Lower leg skin (tissue), 4 donors: ENCODE results near the gene NLRP5. TPM values are rescaled to one million over a fixed set of nuclear protein-coding genes. Genes with fewer than 3 reads are reported as not detected.

ENCODE experiments used
- DNase-seq, 2 donors: peaks; one replicate each; pipeline ENCODE4 v3.0.0-alpha.2; 2019; ENCODE audit warnings: low spot score in 2 of 2
- H3K4me3 ChIP-seq: fragments of 200-600 bp; sonication (generic); 2 replicates; pipeline ENCODE4 v1.5.1; 2017; ENCODE audit warnings: mild to moderate bottlenecking, low read depth; ENCODE audit not compliant: poor library complexity, severe bottlenecking
- POLR2A ChIP-seq, 2 donors: fragments of 450-650 bp; IDR thresholded peaks; one replicate each; pipeline ENCODE4 v1.6.1; 2016 to 2017; ENCODE audit warnings: antibody characterized with exemption in 2 of 2, mild to moderate bottlenecking in 1 of 2, moderate library complexity in 1 of 2
- WGBS, 2 donors: methylation state at CpG; one replicate each; pipeline ENCODE4 v1.1.5; 2018; 5-methylcytosine and 5-hydroxymethylcytosine counted together
- intact Hi-C: fragments of 100-400 bp; cut with DNase I; formaldehyde crosslinking; loops from one replicate; pipeline ENCODE4 v1.15.0; 2023; ENCODE audit warnings: low total_unique reads
- total RNA-seq, 4 donors: library from RNA; depleted of rRNA; stranded (reverse); fragments of >200 nt; gene quantifications; one replicate each; pipeline ENCODE4 v1.1.0, GENCODE V29; 2016
- TF ChIP-seq, protein P1 (sequence below), 3 donors: fragments of 450-650 bp; IDR thresholded peaks; one replicate each; pipeline ENCODE4 v1.5.1; 2016; ENCODE audit warnings: antibody characterized with exemption in 3 of 3, mild to moderate bottlenecking in 3 of 3, moderate library complexity in 2 of 3

Gene NLRP5
- total RNA-seq, 4 donors from 2014 or later, result not detected

DNA sequence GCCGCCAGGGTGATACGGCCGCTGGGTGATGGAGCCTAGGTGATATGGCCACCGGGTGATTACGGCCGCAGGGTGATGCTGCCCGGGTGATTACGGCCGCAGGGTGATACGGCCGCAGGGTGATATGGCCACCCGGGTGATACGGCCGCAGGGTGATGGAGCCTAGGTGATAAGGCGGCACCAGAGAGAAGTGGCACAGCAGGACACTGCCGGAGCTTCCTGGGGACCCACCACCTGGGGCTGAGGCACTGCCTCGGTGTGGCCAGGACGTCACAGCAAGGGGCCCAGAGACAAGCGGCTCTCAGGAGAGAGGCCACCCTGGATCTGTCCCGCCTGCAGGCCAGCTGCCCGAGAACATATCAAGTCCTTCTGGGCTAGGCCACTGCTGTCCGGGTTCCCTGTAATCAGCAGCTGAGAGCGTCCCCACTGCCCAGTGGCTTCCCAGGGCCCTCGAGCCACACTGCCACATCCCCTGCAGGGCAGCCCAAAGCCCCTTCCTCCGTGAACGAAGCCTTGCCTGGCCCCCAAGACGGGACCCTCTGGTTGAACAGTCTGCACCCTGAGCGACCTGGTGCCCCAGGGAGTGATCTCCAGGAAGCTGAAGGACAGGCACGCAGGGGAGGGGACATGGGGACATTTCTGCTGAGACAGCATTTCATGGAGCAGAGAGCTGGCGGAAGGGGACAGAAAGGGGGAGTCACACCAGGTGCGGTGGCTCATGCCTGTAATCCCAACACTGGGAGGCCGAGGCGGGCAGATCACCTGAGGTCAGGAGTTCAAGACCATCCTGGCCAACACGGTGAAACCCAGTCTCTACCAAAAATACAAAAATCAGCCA lies 112.4 kb downstream of the NLRP5 start:
- DNase-seq, result no peak
- 94 to 95% methylated on average over 22 to 31 of the region's 34 CpGs for WGBS, 2 donors
- intact Hi-C loops, result no loop called here

GRCh38 chr19:56099638-56100539 lies 113.3 kb downstream of the NLRP5 start:
- 94% methylated on average over 31 of the region's 31 CpGs for WGBS, 2 donors
- DNase-seq, result no peak
- no peak overlapping the region for H3K4me3 ChIP-seq
- TF ChIP-seq POLR2A (IDR thresholded peaks at IDR 0.05), result no peak
- TF ChIP-seq, protein P1, sequence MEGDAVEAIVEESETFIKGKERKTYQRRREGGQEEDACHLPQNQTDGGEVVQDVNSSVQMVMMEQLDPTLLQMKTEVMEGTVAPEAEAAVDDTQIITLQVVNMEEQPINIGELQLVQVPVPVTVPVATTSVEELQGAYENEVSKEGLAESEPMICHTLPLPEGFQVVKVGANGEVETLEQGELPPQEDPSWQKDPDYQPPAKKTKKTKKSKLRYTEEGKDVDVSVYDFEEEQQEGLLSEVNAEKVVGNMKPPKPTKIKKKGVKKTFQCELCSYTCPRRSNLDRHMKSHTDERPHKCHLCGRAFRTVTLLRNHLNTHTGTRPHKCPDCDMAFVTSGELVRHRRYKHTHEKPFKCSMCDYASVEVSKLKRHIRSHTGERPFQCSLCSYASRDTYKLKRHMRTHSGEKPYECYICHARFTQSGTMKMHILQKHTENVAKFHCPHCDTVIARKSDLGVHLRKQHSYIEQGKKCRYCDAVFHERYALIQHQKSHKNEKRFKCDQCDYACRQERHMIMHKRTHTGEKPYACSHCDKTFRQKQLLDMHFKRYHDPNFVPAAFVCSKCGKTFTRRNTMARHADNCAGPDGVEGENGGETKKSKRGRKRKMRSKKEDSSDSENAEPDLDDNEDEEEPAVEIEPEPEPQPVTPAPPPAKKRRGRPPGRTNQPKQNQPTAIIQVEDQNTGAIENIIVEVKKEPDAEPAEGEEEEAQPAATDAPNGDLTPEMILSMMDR (IDR thresholded peaks at IDR 0.05), result no peak
- intact Hi-C loops, result no loop called here

More for the DNA sequence above, 112.4 kb downstream of the NLRP5 start:
- TF ChIP-seq POLR2A (IDR thresholded peaks at IDR 0.05), result no peak
- TF ChIP-seq, protein P1 (IDR thresholded peaks at IDR 0.05), result no peak
- H3K4me3 ChIP-seq, result no peak overlapping the region

DNA sequence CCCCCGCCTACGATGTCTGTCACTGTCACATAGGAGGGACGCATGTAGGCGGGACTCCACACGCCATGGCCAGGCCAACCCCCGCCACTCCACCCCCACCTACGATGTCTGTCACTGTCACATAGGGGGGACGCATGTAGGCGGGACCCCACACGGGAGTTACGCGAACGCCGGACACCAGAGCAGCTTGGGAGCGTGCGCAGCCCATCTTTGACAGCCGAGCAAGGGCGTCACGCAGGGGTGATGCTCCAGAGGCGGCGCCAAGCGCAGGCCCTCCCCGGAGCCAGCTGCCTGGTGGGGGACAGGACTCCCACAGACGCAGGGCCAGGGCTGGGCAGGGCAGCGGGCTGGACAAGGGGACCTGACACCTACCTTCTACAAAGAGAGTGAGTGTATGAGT lies 114.5 kb downstream of the NLRP5 start:
- DNase-seq, result no peak
- H3K4me3 ChIP-seq, result no peak overlapping the region
- intact Hi-C loops, result no loop called here
- no peak for TF ChIP-seq POLR2A (IDR thresholded peaks at IDR 0.05)
- TF ChIP-seq, protein P1 (IDR thresholded peaks at IDR 0.05), result no peak
- 88% methylated on average over 23 to 25 of the region's 25 CpGs for WGBS, 2 donors

DNA sequence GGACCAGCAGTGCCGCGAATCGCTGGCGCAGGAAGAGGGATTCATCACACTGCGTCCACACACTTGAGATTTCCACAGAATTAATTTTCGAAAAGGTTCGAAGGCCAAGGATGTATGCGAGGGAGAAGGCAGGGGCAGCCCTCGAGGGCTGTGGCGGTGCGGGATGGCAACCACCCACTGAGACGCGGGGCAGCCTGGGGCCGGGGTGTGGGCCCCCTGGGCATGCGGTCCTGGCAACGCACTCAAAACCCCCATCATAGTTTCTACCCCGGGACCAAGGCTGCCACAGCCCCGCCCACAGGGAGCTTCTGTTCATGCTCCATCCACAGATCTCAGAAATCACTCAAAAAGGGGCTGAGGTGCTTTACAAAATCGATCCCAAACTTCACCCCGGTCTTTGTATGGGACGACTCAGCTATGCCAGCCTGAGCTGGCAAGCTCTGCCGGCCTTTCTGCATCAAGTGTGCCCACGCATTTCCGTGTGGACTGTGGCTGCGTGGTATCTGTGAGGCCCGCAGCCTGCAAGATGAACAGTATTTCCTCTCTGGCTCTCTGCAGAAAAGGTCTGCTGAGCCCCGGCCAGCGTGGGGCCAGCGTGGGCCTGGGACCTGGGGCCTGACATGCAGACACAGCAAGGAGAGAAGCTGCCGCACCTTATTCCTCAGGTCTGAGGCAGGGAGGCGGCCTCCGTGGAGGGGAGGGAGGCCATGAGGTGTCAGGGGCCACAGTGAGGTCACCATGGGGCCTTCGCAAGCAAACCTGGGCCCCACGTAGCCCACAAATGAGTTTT lies 115.4 kb downstream of the NLRP5 start:
- TF ChIP-seq, protein P1 (IDR thresholded peaks at IDR 0.05), result no peak
- TF ChIP-seq POLR2A (IDR thresholded peaks at IDR 0.05), result no peak
- intact Hi-C loops, result no loop called here
- no peak overlapping the region for H3K4me3 ChIP-seq
- 82 to 87% methylated on average over 34 of the region's 34 CpGs for WGBS, 2 donors
- DNase-seq, result no peak

DNA sequence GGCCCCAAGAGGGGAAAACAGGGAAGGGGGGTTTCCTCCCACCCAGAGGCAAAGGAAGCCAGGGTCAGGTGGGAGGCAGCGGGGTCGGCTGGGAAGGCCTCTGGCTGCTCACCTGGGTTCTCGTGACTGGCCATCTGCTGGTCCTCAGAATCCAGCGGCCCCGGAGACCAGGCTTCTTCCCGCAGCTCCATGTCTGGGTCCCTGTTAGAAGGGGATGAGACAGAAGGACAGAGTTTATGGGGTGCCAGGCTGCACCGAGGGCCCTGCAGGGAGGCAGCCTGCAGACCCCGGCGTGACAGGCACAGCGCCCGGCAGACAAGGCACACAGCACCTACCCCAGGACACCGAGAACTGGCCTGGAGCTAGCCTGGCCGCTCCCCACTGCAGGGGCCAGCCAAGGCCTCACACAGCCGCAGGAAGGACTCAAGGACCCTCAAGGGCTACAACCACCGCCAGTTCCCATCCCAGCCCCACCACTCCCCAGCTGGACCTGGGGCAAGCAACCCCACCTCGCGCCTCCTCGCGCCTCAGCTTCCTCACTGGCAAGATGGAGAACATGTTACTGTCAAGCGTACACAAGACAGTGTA lies 116.5 kb downstream of the NLRP5 start:
- 82 to 85% methylated on average over 12 to 18 of the region's 20 CpGs for WGBS, 2 donors

More for the DNA sequence above, 116.5 kb downstream of the NLRP5 start:
- DNase-seq, result no peak
- TF ChIP-seq, protein P1 (IDR thresholded peaks at IDR 0.05), result no peak
- no peak for TF ChIP-seq POLR2A (IDR thresholded peaks at IDR 0.05)
- intact Hi-C loops, result no loop called here
- H3K4me3 ChIP-seq, result no peak overlapping the region
